NCI-H2081 treated with DMSO at 0.1 percent for 48 hours (cell line): ENCODE data around the gene TERC.
"Not testable (repeated sequence)": the region's sequence is repeated elsewhere in the genome, so short reads cannot be mapped to it uniquely, and the experiment has no call there.

Source experiments
- DNase-seq: peaks from one replicate; lab custom pipeline; 2025; lab: John Stamatoyannopoulos, UW

Gene TERC

DNA sequence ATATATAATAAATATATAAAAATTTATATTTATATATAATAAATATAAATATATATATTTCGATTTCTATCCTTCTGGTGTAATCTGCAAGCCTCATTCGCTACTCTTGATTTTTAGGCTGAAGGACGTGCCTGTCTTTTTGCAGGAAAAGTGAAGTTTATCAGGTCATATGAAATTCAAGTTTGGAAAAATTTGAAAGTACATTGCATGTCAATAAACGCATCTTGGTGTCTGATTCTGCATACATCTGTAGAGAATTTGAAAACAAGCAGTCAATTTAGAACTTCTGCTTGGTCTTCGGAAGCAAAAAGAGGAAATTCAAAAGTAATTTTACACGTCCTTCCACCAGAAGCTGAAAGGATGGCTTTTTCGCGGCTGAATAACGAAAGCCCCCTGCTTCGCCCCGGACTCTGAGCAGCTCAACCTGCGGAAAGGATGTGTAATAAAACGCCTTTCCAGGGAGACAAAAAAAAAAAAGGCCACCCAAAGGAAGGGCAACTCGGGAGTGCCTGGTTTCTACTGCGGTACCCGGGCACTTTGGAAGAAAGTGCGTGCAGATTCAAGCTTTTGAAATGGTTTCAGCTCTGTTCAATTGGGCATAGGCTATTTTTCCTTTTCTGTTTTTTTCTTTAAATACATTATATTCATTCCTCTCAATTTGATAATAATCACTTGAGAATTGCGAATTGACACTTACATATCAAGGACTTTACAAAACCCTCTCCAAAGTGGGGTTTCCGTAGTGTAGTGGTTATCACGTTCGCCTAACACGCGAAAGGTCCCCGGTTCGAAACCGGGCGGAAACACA, 6.8 kb upstream of the TERC start:
- peak; percentile 97 for DNase-seq

DNA sequence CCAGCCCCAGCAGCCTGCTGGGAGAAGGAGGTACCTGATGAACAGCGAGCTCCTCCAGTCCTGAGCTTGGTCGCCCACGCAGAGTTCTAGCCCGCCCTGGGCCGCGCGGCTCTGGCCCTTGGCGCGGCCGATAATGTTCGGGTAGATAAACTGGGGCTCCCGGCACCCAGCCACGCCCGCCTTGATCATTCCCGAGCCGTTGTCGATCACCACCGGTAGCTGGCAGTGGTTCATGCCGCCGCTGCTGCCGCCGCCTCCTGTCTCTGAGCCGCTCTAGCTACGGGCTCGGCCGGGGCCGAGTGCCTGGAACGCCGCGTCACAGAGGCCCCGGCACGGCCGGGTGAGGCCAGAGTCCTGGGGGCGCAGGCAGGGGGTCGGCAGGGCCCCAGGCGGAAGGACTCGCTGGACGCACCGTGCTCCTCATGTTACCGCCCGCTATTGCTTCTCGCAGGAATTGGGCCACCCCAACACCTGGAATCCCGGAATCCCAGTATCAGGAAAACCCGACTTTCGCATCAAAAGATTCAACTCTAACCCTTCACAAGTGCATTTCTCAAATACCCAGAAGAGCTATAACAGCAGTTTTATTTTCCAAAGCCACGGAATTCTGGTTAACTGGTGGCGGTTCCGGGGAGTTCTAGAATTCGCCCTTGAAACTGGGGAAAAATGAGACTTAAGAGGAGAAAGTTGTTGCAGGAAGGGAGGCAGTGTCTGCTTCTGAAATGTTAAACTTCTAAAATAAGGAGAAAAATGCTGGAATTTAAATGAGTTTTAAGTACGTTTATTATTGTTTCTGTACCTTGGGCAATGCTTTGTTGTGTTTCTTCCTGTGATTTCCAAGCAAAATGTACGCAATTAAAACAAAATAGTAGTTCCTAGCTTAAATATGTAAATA, 4.7 kb upstream of the TERC start, which contains the start of gene ACTRT3:
Gene ACTRT3, minus strand, starts transcription at position 275 of the 895 bp plus-strand sequence. Its CDS starts 41 bp downstream, at position 234.
- no peak for DNase-seq

DNA sequence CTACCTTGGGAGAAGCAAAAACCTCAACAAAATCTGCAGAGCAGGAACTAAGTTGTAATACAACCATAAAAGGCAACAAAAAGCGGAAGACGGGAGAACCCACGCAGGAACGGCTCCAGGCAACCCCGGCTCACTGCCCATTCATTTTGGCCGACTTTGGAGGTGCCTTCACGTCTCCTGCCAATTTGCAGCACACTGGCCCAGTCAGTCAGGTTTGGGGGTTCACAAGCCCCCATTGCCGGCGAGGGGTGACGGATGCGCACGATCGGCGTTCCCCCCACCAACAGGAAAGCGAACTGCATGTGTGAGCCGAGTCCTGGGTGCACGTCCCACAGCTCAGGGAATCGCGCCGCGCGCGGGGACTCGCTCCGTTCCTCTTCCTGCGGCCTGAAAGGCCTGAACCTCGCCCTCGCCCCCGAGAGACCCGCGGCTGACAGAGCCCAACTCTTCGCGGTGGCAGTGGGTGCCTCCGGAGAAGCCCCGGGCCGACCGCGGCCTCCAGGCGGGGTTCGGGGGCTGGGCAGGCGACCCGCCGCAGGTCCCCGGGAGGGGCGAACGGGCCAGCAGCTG, 463 bp downstream of the TERC start:
- no peak for DNase-seq

DNA sequence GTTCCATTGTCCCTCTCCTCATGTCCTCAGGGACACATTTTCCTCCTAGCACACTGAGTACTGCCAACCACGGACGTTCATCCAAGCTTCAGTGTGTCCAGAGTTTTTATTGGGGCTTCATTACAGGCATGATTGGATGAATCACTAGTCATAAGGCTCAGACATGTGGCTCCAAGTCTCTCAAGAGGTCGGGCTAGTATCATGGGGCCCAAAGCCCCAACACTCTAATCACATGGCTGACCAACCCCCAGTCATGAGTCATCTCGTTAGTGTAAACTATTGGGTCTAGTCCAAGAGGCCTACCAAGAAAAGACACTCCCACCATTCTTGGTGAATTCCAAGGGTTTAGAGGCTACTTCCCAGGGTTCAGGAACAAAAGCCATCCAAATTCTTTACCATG, 4.4 kb downstream of the TERC start:
- no peak for DNase-seq

DNA sequence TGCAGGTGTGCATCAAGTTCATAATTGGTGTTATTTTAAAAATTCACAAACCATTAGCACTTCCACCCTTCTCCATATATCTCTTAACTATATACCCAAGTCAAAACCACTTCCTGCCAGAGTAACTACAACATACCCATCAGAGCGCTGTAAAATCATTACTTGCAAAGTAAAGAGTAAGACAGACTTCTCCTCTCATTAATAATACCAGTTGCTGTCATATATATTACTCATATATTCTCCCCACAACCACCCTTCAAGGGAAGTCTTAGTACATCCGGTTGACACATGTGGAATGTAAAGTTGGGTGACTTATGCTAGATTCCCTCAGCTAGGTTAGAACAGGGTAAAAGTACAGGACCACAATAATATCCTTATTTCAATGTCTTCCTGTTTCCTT, 5.6 kb downstream of the TERC start:
- no peak for DNase-seq

DNA sequence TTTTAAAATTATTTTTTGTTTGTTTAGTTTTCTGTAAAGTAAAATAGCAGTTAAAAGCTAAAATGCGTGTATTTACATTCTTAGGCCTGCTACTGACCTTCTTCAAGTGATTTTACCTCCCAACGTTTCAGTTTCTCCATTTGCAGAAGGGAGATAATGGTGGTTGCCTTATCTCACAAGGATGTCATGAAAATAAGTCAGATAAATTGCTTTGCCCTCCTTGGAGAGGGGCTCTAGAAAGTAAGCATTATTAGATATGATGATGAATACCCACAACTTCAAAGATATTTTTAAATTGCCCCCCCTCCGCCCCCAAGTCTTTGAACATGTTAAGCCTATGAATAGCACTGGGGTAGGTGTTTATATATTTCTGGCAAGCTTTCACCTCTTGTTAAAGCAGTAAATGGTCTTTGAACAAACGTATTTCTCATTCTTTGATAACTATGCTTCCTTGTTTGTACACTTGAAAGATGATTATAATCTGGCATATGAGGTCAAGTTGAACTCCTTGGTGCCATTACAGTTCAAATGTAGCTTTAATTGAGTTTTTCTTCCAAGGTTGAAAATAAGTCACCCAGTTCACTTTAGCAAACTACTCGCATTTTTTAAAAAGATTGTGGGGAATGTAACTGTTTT, 6.4 kb downstream of the TERC start:
- DNase-seq, result no peak

DNA sequence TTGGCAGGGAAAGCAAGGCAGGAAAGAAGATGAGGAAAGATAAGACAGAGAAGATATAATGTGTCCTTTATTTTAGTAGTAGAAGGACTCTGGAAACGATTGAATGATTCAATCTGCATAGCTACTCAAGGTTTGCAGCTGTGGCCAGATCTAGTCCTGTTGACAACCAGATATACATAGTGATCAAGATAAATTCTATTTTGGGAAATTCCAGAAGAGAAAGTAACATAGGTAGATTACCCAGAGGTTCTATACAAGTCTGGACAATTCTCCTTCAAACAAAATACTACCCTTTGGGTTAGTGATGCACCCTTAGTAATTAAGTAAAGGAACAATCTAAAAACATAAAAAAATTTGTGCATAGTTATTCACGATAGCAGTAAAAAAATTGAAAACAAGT, 9.4 kb downstream of the TERC start:
- no peak for DNase-seq

DNA sequence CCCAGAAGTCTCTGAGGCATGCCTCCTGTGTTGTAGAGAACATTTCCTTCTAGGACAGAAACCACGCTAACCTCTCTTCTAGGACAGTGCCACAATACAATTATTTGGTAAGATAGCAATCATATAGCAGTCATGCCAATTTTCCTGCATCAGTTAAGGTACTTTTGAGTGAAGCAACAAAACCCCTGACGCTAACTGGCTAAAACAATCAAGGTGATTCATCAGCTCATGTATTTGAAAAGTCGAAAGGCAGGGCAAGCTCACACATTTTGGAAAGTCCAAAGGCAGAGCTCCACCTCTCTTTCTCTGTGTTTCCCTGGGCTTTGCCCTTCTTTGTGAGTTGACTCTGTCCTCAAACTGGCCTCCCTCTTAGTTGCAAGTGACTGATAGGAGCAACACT, 10.1 kb downstream of the TERC start:
- no peak for DNase-seq

DNA sequence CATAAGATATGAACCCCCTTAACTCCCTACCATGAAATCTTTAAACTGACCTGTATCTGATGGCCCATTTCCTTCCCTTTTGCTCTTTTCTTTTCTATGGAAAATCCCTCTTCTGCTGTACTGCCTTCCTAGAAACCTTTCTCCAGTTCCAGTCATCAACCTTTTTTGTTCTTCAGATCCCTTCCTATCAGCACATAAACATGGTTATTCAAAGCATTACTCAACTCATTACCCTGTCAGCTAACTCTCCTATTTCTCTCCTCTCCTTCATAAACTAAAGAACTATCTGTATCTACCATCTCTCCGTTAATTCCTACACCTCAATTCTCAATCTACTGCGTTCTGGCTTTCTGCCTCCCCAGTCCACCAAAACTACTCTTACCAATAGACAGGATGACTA, 13.0 kb downstream of the TERC start:
- no peak for DNase-seq

DNA sequence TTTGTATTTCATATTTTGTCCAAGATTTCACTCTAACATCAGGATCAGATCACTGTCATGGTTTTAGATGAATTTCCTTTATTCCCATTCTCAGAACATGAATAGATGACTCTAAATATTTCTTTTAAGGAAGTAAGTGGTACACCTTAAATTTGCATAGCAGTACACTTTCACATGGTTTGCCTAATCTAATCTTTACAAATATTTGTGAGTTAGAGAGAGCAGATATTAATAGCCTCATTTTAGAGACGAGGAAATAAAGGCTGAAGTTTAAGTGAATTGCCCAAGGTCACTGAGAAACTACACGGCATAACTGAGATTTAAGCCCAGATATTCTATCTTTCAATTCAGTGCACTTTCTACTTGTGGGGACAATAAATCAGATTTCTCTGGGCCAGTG, 14.2 kb downstream of the TERC start:
- no peak for DNase-seq

DNA sequence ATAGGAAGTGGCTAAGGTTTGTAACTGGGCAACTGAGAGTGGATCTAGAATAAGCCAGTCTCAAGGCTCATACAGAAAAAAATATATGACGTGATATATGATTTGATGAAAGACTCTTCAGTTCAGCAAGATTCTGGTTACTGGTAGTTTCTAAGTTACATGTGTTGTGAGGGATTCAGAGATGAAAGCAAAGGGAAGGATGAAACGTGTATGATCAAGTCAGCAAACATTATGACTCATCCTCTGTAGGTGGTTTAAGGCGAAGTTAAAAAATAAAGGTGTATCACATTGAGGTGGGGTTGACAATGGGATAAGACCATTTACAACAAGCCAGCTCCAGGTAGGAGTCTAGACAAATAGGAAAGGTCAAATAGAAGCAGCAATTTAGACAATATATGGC, 16.2 kb downstream of the TERC start:
- no peak for DNase-seq

DNA sequence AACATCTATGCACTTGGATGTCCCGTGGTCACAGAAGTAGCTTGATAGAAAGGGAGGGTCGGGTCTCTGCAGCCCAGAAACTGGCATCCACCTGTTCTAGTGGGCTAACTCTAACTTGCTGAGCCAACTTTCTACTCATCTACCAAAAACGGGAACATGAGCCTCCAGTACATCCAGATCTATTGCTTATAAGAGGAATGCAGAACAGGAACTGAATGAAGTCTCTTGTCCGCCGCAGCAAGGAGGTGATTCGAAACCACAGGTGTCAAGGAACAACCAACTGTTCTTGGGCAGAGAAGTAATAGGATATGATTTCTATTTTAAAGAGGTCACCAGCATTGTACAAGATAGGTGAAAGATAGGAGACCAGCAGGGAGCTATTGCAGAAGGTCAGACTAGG, 17.9 kb downstream of the TERC start:
- no peak for DNase-seq

DNA sequence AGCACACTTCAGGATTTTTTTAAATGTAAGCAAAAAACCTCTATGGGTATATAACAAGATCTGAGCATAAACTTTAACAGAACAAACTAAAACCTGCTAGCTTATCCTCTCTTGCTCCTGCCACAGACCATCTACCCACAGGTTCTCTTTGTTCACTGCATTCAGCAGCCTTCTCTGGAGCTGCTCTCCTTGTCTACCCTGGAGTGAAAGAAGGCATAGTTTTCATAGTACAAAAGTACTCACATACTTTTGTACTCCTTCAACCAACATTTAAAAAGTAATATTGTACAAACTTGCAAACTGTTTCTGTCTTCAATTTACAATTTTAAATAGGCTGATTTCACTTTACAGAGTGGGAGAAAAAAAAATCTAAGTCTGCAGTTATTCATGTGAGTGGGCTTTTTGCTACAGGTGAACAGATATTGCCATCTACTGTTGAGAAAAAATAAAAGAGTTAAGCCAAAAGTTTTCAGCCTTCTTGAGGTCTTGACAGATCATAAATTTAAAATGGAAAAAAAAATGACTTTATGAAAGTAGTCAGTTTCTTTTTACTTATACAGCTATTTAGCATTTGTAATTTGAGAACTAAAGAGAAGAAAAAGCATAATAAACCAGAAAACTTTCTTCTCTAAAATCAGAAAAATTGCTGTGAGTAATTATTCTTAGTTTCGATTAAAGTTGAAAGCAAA, 20.4 kb downstream of the TERC start:
- no peak for DNase-seq

DNA sequence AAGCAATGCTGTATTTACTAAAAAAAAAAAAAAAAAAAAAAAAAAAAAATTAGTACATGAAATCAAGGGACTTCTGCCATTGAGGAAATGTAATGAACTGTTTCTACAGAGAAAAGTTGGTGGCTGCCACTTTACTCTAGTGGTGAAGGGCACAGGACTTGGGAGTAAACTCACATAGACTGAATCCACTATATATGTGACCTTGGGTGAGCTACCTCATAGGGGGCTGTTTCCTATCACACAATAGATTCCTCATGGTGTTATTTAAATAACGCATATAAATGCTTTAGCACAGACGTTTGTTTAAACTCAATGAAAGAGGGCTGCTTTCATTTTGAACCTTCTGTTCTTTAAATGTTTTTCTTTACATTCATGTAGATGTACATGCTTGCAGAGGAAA, 25.8 kb downstream of the TERC start:
- DNase-seq, result no peak

DNA sequence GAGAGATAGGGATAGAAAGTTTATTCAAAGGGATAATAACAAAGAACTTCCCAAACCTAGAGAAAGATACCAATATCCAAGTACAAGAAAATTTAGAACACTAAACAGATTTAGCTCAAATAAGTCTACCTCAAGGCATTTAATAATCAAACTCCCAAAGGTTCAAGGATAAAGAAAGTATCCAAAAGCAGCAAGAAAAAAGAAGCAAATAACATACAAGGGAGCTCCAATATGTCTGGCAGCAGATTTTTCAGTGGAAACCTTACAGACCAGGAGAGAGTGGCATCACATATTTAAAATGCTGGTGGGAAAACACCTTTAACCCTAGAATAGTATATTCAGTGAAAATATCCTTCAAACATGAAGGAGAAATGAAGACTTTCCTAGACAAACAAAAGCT, 33.0 kb downstream of the TERC start:
- DNase-seq, result not testable (repeated sequence)

DNA sequence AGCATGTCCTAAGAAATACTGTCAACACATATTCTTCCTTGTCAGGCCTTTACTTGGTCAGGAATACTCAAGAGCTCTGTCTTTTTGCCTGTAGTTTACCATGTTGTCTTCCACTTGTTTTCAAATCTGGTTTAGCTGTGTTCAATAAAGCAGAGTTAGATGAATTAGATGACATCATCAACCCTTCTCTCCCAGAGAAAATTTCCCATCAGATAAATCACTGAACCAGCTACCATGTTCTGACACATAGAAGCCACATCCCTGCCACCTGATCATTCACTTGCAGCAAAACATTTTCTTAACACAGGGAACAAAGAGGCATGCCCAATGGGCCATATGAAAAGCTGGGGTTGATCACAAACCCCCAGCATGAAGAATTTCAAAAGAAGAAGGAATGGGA, 42.1 kb downstream of the TERC start:
- DNase-seq, result no peak

DNA sequence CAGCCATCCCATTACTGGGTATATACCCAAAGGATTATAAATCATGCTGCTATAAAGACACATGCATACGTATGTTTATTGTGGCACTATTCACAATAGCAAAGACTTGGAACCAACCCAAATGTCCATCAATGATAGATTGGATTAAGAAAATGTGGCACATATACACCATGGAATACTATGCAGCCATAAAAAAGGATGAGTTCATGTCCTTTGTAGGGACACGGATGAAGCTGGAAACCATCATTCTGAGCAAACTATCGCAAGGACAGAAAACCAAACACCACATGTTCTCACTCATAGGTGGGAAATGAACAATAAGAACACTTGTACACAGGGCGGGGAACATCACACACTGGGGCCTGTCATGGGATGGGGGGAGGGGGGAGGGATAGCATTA, 46.4 kb downstream of the TERC start:
- DNase-seq, result not testable (repeated sequence)
